Activated CD4-positive, alpha-beta T cell treated with anti-CD3 and anti-CD28 coated beads for 36 hours (primary cell): ENCODE measurements around the gene SMIM33. TPM values are rescaled to one million over a fixed set of nuclear protein-coding genes. Genes with fewer than 3 reads are reported as not detected.
"Not testable (repeated sequence)": the region's sequence is repeated elsewhere in the genome, so short reads cannot be mapped to it uniquely, and the experiment has no call there.

Experiments
- ATAC-seq: fragments of 200-7000 bp; cut with Tn5 transposase; one replicate; pipeline ENCODE4 v1.10.0; 2021; ENCODE audit warnings: mild to moderate bottlenecking, moderate library complexity
- CTCF ChIA-PET: fragments of 350-600 bp; sonication (Branson Sonifier 250); formaldehyde crosslinking; loops from one replicate; lab custom pipeline; 2021; ENCODE audit warnings: antibody characterized with exemption; lab: Charles Lee
- POLR2A ChIA-PET: fragments of 350-600 bp; sonication (Branson Sonifier 250); formaldehyde crosslinking; loops from one replicate; lab custom pipeline; 2021; ENCODE audit warnings: antibody characterized with exemption, inconsistent platforms; lab: Charles Lee
- DNase-seq: peaks from one replicate; pipeline ENCODE4 v3.0.0-alpha.2; 2020
- H3K27ac Mint-ChIP-seq: one replicate; pipeline ENCODE4 v1.8.0; 2021; ENCODE audit warnings: mixed read lengths
- H3K27me3 Mint-ChIP-seq: one replicate; pipeline ENCODE4 v1.8.0; 2021; ENCODE audit warnings: mixed read lengths
- H3K36me3 Mint-ChIP-seq: one replicate; pipeline ENCODE4 v1.8.0; 2021; ENCODE audit warnings: low read depth, mixed read lengths
- H3K4me1 Mint-ChIP-seq: one replicate; pipeline ENCODE4 v1.8.0; 2021; ENCODE audit warnings: mixed read lengths
- H3K4me3 Mint-ChIP-seq: one replicate; pipeline ENCODE4 v1.8.0; 2021; ENCODE audit warnings: mild to moderate bottlenecking, moderate library complexity, mixed read lengths
- H3K9me3 Mint-ChIP-seq: one replicate; pipeline ENCODE4 v1.8.0; 2021; ENCODE audit warnings: low read depth, mixed read lengths
- intact Hi-C, 2 experiments: fragments of 100-400 bp; cut with DNase I in 1 of 2; cut with micrococcal nuclease in 1 of 2; formaldehyde crosslinking; loops; one replicate each; pipeline versions ENCODE4 v1.14.2 to v1.15.1; 2022 to 2024; cut with DNase I, micrococcal nuclease
- total RNA-seq, 2 experiments: library from RNA; stranded (reverse); gene quantifications; one replicate each; pipeline ENCODE4 v1.2.3, GENCODE V29; 2021

Gene SMIM33
- total RNA-seq, 2 experiments from 2014 or later, result 0.46 to 0.50 TPM

- H3K4me1 Mint-ChIP-seq, result peaks cover 48% of the 10 kb centered on the region
- H3K9me3 Mint-ChIP-seq, result no peaks in the 10 kb centered on the region
- peak overlapping the region; percentile 33 for H3K27ac Mint-ChIP-seq
- ChIA-PET CTCF (no interaction called here), POLR2A (interaction anchor here (0.6 kb wide), 1 partner anchor 11 kb away, joined by 4 read pairs; no protein-coding TSS in a partner anchor)
- DNase-seq, result peak; percentile 53
- no peaks in the 10 kb centered on the region for H3K36me3 Mint-ChIP-seq
- peak; percentile 54 for ATAC-seq
- no peak overlapping the region for H3K4me3 Mint-ChIP-seq
- intact Hi-C loops, result no loop called here
- no peaks in the 10 kb centered on the region for H3K27me3 Mint-ChIP-seq
Measured at GRCh38 chr5:139468421-139468931, 2.3 kb upstream of the SMIM33 start.

GRCh38 chr5:139472386-139473030, 1.7 kb downstream of the SMIM33 start:
- POLR2A ChIA-PET, result interaction anchor here (2.1 kb wide), 1 partner anchor 10 kb away, joined by 9 read pairs; the partner anchor contains the start of gene STING1
- peaks cover 82% of the 10 kb centered on the region for H3K4me1 Mint-ChIP-seq
- intact Hi-C loops, result loop anchor here in 1 of 2 experiments (2.0 kb wide), 1 partner anchor 14 kb away; no protein-coding TSS in a partner anchor
- peaks cover 22% of the 10 kb centered on the region for H3K36me3 Mint-ChIP-seq
- peak overlapping the region; percentile 90 for H3K27ac Mint-ChIP-seq
- H3K9me3 Mint-ChIP-seq, result no peaks in the 10 kb centered on the region
- CTCF ChIA-PET, result no interaction called here
- H3K27me3 Mint-ChIP-seq, result no peaks in the 10 kb centered on the region
- ATAC-seq (peak; percentile 5), DNase-seq (peak; percentile 41)
- peak overlapping the region; percentile 70 for H3K4me3 Mint-ChIP-seq

GRCh38 chr5:139473105-139473504, 2.3 kb downstream of the SMIM33 start:
- Mint-ChIP-seq H3K36me3 (peaks cover 28% of the 10 kb centered on the region), H3K27ac (peak overlapping the region; percentile 85), H3K4me3 (no peak overlapping the region), H3K27me3 (no peaks in the 10 kb centered on the region), H3K4me1 (peaks cover 87% of the 10 kb centered on the region), H3K9me3 (no peaks in the 10 kb centered on the region)
- CTCF ChIA-PET, result interaction anchor here (1.2 to 2.0 kb wide), 2 partner anchors 25 to 50 kb away, joined by 5 to 10 read pairs; no protein-coding TSS in a partner anchor
- intact Hi-C loops, result loop anchor here in 1 of 2 experiments (2.0 kb wide), 1 partner anchor 14 kb away; no protein-coding TSS in a partner anchor
- ATAC-seq, result no peak
- POLR2A ChIA-PET, result interaction anchor here (1.4 to 2.1 kb wide), 2 partner anchors 9 to 50 kb away, joined by 5 to 9 read pairs; partner anchors contain the start of gene STING1
- DNase-seq, result no peak

GRCh38 chr5:139473565-139473964, 2.8 kb downstream of the SMIM33 start:
- H3K4me3 Mint-ChIP-seq, result no peak overlapping the region
- intact Hi-C loops, result loop anchor here in 1 of 2 experiments (2.0 kb wide), 1 partner anchor 15 kb away; no protein-coding TSS in a partner anchor
- ATAC-seq (peak; percentile 30), DNase-seq (peak; percentile 48)
- H3K27ac Mint-ChIP-seq, result peak overlapping the region; percentile 85
- no peaks in the 10 kb centered on the region for H3K9me3 Mint-ChIP-seq
- peaks cover 33% of the 10 kb centered on the region for H3K36me3 Mint-ChIP-seq
- H3K27me3 Mint-ChIP-seq, result no peaks in the 10 kb centered on the region
- CTCF ChIA-PET, result interaction anchor here (0.7 to 2.0 kb wide), 5 partner anchors 9 to 51 kb away, joined by 3 to 10 read pairs (median 5); partner anchors contain the start of gene STING1
- peaks cover 87% of the 10 kb centered on the region for H3K4me1 Mint-ChIP-seq
- POLR2A ChIA-PET, result interaction anchor here (1.4 to 2.1 kb wide), 3 partner anchors 9 to 51 kb away, joined by 5 to 9 read pairs (median 5); partner anchors contain the start of genes DNAJC18 and STING1

- POLR2A ChIA-PET, result interaction anchor here (0.5 to 1.4 kb wide), 6 partner anchors 26 to 1197 kb away, joined by 3 to 8 read pairs (median 4); partner anchors contain the start of gene DNAJC18
- CTCF ChIA-PET, result interaction anchor here (2.0 kb wide), 1 partner anchor 27 kb away, joined by 10 read pairs; no protein-coding TSS in a partner anchor
- H3K4me1 Mint-ChIP-seq, result peaks cover 83% of the 10 kb centered on the region
- intact Hi-C loops, result no loop called here
- peaks cover 42% of the 10 kb centered on the region for H3K36me3 Mint-ChIP-seq
- peak overlapping the region; percentile 86 for H3K27ac Mint-ChIP-seq
- peak; percentile 41 for DNase-seq
- no peaks in the 10 kb centered on the region for H3K9me3 Mint-ChIP-seq
- ATAC-seq, result peak; percentile 13
- peak overlapping the region; percentile 9 for H3K4me3 Mint-ChIP-seq
- no peaks in the 10 kb centered on the region for H3K27me3 Mint-ChIP-seq
Measured at GRCh38 chr5:139474890-139475791, 4.3 kb downstream of the SMIM33 start.

GRCh38 chr5:139475865-139476617, 5.2 kb downstream of the SMIM33 start:
- Mint-ChIP-seq H3K4me3 (no peak overlapping the region), H3K36me3 (peaks cover 50% of the 10 kb centered on the region), H3K4me1 (peaks cover 83% of the 10 kb centered on the region), H3K27me3 (no peaks in the 10 kb centered on the region), H3K9me3 (no peaks in the 10 kb centered on the region), H3K27ac (peak overlapping the region; percentile 86)
- ATAC-seq (no peak), DNase-seq (no peak)
- ChIA-PET CTCF (no interaction called here), POLR2A (interaction anchor here (0.8 to 1.2 kb wide), 2 partner anchors 18 to 27 kb away, joined by 3 read pairs; no protein-coding TSS in a partner anchor)
- intact Hi-C loops, result no loop called here

- DNase-seq, H3K9me3 Mint-ChIP-seq, ATAC-seq, intact Hi-C loops, H3K27me3 Mint-ChIP-seq: not testable (repeated sequence)
- POLR2A ChIA-PET, result interaction anchor here (0.6 to 1.2 kb wide), 4 partner anchors 11 to 172 kb away, joined by 3 to 4 read pairs (median 3); no protein-coding TSS in a partner anchor
- CTCF ChIA-PET, result interaction anchor here (0.7 to 1.6 kb wide), 5 partner anchors 21 to 54 kb away, joined by 3 to 5 read pairs (median 3); no protein-coding TSS in a partner anchor
- H3K4me3 Mint-ChIP-seq, result peak overlapping the region; percentile 56
- peaks cover 49% of the 10 kb centered on the region for H3K36me3 Mint-ChIP-seq
- peaks cover 64% of the 10 kb centered on the region for H3K4me1 Mint-ChIP-seq
- peak overlapping the region; percentile 70 for H3K27ac Mint-ChIP-seq
Measured at GRCh38 chr5:139478657-139479423, 8.0 kb downstream of the SMIM33 start.

GRCh38 chr5:139479729-139480128, 8.9 kb downstream of the SMIM33 start:
- intact Hi-C loops, result not testable (repeated sequence)
- H3K4me1 Mint-ChIP-seq, result peaks cover 55% of the 10 kb centered on the region

GRCh38 chr5:139481122-139481533, 10.3 kb downstream of the SMIM33 start:
- H3K9me3 Mint-ChIP-seq, result no peaks in the 10 kb centered on the region
- CTCF ChIA-PET, result interaction anchor here (1.0 to 3.8 kb wide), 9 partner anchors 7 to 69 kb away, joined by 3 to 32 read pairs (median 7); partner anchors contain the start of genes DNAJC18 and SMIM33
- peaks cover 38% of the 10 kb centered on the region for H3K36me3 Mint-ChIP-seq
- intact Hi-C loops, result no loop called here
- peak overlapping the region; percentile 99 for H3K27ac Mint-ChIP-seq
- POLR2A ChIA-PET, result interaction anchor here (0.5 to 2.6 kb wide), 9 partner anchors 10 to 90 kb away, joined by 3 to 22 read pairs (median 6); partner anchors contain the start of genes DNAJC18, SMIM33 and SPATA24
- DNase-seq (peak; percentile 66), ATAC-seq (peak; percentile 67)
- peaks cover 43% of the 10 kb centered on the region for H3K4me1 Mint-ChIP-seq
- peak overlapping the region; percentile 88 for H3K4me3 Mint-ChIP-seq
- H3K27me3 Mint-ChIP-seq, result no peaks in the 10 kb centered on the region

More at GRCh38 chr5:139479729-139480128, 8.9 kb downstream of the SMIM33 start:
- H3K27ac Mint-ChIP-seq, H3K27me3 Mint-ChIP-seq, H3K4me3 Mint-ChIP-seq, DNase-seq, POLR2A ChIA-PET, H3K9me3 Mint-ChIP-seq, ATAC-seq: not testable (repeated sequence)
- H3K36me3 Mint-ChIP-seq, result peaks cover 49% of the 10 kb centered on the region
- CTCF ChIA-PET, result interaction anchor here (0.7 to 3.8 kb wide), 3 partner anchors 24 to 57 kb away, joined by 3 to 32 read pairs (median 3); no protein-coding TSS in a partner anchor
